GM19463 (cell line): ENCODE results near the gene RREB1.
A peak's percentile ranks its signal among the peaks of the same experiment; 100 is the strongest.

Experiments
- ATAC-seq: cut with Tn5 transposase; IDR thresholded peaks from one replicate; pipeline ENCODE4 v1.9.1; 2021; ENCODE audit warnings: mild to moderate bottlenecking, moderate library complexity; ENCODE audit not compliant: unreplicated experiment

RREB1 gene

DNA sequence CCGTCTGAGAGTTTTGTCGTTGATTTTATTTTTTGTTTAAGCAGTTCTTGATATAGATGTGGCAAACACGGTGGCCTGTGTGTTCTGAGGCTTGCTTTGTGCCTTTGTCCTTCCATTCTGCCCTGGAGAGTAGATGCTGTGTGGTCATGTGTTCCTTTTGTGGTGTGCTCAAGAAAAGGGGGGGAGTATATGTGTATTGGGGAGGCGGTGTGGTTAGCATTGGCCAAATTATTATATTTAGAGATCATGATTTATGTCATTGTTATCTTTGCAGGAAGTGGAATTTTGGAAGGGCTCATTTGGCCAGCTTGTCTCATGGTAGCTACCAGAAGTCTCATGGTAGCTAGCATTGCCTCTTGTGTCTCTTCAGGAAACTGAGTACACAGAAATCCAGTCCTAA, 16.4 kb downstream of the RREB1 start:
- no peak for ATAC-seq

DNA sequence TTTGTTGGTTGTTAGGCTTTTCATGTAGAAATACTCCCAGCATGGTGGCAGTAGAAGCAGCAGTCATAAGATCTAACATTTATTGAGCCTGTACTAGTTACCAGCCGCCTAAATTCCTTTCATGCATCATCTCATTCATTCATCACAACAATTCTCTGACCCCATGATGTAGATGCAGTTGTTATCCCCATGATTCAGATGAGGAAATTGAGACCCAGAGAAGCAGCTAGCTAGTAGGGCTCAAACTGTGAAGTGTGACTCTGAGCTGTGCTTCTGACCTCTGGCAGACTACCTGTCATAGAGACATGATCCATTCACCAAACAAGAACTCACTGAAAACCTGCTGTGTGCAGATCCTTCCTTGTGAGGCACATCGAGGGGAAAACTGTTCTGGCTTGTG, 16.9 kb downstream of the RREB1 start:
- no peak for ATAC-seq

DNA sequence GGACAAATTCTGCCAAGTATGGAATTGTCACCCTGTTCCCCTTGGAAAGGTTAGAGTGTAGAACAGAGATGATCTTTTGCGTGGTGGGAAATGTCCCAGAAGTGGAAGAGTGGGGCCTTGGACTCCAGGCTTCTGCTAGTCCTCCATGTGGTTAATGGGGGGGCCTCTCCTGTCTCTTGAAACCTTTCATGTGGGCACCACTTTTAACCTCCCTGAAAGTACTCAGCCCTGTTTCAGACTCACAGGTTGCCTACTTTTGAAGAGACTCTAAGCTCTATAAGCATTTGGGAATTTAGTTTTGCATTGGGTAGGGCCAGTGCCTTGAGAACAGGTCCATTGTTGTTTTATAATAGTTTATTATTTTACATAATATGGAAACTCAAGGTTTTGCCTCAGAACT, 17.5 kb downstream of the RREB1 start:
- no peak for ATAC-seq

DNA sequence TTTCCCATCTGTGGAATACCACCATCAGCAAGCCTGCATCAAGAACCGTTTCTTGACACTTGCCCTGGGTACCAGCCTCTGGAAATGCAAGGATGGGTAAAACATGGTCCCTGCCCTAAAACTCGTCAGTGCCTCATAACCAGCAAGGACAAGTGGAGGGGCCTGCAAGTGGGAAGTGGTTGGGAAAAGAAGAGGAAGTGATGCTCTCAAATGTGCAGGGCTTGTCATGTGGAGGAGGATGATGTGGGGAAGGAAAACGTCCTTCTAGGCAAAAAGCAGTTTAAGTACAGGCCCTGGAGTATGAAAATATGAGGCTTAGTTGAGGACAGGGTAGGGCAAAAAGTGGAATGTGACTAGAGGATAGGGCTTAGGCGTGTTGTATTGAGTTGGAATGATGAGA, 19.0 kb downstream of the RREB1 start:
- no peak for ATAC-seq

DNA sequence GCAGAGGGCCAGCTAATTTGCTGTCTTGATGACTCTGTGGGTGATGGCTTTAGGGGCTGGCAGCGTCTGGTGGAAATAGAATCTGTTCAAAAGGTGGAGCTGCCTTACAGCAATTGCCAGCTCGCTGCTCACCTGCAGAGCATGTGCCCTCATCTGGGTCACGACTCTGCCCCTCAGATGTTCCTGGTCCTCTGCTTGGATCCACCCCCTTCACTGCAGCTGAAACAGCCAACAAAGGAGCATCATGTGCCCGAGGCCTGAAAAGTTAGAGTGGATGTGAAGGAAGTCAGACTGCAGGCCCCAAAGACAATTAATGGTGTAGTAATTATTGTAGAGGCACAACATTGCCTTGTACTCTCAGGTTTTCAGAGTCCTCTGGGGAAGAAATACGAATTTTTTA, 19.9 kb downstream of the RREB1 start:
- ATAC-seq: no peak

DNA sequence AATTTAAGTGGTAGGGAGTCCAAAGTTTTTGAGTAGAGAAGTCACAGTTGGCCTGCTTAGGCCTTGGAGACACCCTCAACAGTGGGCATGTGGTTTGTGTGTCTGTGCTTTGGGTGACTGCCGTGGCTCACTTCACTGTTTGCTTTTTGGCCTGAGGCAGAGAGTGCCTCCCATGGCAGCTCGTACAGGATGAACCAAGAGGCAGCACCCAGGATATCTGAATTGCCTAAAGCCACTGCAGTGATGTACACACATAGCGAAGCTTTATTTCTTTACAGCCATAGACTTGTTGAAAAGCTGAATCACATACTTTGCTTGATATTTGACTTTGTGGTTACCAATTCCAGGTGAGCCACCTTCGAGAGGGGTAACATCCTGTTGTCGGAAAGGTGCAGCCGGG, 21.6 kb downstream of the RREB1 start:
- ATAC-seq: no peak

DNA sequence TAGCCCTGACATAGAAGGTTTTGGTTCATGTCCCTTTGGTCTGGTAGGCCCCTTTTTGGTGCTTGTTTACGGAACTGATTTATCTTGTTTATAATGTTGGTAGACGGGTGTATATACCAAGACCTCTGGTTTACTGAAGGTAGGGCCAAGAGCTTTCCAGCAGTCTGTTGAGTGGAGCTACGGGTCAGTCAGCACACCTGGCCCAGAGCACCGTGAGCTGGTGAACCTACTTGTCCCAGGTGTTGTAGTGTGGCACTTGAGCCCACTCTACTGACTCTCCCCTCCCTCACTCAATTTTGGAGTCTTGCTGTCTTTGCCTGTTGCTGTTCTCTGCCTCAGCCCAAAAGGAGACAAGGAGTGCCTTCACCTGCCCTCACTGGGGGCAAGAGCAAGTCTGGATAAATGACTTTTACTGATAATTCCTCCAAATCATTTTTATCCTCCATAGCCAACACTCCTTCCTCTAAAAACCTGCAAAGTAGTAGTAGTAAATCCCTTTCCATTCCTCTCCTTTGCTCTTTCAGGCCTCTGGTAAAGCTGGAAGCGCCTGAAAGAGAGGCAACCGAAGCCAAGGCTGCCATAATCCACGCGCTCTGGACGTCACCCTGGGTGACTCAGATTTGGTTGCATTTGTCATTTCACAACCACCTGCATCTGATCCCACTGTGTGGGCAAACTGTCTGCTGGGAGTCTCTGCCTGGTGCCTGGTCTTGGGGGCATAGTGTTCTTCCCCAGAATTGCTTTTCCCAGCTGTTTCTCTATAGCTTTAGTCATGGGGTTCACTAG, 22.2 kb downstream of the RREB1 start:
- ATAC-seq: no peak

DNA sequence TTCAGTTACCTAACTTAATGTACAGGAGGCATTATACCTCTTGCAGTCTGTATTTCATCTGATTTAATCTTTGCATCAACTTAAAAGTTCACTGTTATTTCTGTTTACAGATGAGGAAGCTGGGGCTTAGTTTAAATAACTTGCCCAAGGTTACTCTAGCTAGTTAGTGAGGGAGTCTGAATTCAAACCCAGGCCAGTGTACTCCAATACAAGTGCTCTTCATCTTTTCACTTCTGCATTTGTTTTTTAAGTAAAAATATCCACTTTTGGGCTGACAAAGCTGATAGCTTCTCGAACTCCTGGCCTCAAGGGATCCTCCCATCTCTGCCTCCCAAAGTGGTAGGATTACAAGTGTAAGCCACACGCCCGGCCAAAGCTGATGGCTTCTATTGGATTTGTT, 23.6 kb downstream of the RREB1 start:
- ATAC-seq: no peak

DNA sequence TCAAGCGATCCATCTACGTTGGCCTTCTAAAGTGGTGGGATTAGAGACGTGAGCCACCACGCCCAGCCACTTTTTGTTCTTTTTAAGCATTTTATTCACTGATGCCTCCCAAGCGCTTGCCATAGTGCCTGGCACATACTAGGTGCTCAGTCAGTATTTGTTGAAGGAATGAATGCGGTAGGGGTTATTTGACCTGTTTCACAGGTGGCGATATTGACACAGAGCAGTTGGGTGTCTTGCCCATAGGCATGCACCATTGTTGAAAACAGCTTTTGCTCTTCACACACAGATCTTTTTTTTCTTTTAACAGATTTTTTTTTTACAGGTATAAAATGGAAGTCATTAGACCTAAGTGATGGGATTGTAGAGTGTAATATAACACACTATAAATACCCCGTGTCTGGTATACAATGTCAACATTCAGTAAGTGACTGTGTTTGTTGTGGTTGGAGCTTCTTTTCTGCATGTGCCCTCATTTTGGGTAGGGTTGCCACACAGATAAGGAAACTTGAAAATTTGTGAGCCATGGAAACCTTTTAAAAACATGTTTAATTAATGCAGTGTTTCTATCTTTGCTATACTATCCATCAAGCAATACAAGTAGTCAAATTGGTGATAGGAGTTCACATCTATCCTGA, 24.8 kb downstream of the RREB1 start:
- ATAC-seq: no peak

DNA sequence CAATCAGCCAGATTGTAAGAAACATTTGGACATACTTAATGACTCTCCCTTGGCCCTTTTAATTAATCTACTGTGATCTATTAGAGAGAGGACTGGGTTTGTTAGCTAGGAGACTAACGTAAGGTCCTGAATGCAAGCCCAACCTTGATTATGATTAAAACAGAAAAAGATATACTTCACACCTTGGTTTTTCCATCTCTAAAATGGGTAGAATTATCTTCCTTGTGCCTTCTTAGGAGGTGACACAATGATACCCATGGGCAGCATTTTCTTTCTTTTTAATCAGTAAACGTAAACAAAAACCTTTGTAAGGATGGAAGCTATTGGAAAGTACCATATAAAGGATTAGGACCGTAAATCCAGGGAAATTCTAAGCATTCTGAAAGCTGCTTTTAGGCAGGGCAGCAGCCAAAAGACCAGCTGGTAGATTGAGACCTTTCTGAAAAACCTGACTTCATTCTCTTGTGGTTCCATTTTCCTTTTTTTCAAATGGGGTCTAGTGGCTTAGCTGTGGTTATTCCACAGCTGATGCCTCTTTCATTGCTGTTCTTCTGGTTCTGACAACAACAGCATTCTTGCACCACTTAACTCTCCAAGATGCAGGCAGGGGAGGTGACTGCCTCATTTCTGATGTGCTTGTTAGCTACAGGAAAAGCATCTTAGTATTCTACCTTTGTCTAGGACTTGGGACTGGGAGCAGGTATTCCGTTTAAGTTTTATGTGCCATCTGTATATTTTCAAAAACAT, 27.4 kb downstream of the RREB1 start:
- ATAC-seq: no peak

DNA sequence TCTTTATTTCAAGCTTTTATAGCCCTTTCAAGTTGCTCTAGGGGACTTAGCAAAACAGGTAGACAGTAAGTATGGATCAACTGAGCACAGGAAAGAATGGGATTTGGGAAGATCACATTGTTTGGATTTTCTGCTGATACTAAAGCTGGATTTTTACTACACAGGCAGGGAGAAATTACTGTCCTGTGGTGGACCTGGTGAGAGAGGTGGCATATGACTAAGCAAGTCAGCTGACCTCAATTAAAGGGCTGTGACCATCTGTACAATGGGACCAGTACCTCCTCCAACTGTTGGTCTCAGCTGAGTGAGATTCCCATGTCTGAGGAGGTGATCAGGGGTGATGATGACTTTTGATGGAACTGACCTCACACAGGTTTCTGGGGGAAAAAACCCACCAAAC, 28.0 kb downstream of the RREB1 start:
- no peak for ATAC-seq

DNA sequence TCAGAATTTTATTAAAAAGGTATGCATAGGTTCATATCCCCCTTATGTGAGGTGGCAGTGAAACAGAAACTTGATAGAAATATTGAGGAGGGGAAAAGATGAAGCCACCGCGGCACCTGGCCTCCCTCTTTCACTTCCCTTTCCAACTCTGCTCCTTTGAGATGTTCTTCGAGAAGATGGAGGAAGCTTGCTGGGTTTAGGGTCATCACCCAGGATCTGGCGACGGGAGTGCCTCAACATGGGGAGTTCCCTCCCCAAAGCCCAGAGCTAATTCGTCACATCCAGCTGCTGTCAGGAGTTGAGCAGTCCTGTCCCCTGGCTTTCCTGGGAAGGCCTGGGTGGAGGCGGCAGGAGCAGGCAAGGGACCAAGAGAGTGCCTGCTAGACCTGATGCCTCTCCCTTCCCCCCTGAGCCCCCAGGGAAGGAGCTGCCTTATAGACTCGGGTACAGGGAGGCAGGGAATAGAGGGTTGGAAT, 29.1 kb downstream of the RREB1 start:
- peak; percentile 44 for ATAC-seq

DNA sequence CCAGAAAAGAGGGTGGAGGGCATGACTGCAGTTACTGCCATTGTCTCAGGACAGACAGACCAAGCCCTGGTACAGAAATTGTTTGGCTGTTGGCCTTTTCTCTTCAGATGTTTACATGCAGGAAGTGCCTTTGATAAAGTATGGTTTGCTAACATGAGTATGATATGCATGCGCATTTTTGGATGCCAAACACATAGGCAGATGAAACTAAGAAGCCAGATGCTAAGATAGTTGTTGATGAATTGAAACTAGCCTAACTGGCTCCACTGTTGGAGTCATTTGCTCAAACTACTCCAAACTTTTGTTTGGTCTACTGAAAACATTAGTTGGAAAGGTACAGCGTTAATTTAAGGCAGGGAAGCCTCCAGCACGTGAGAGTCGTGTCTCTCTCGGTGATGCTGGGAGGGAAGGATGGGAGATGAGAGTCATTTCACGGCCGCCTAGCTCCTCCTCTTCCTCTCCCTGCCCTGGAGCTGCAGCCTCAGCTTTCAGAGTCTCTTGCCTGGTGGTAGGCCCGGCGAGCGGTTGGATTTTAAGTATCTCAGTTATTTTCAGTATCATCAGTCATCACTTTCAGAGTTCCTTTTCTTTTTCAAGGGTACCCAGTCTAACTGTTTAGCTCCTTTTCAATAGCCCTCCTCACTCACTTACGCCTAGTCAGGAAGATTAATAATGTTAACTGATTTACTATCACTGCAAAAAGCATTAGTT, 29.7 kb downstream of the RREB1 start:
- ATAC-seq: peak; percentile 35

DNA sequence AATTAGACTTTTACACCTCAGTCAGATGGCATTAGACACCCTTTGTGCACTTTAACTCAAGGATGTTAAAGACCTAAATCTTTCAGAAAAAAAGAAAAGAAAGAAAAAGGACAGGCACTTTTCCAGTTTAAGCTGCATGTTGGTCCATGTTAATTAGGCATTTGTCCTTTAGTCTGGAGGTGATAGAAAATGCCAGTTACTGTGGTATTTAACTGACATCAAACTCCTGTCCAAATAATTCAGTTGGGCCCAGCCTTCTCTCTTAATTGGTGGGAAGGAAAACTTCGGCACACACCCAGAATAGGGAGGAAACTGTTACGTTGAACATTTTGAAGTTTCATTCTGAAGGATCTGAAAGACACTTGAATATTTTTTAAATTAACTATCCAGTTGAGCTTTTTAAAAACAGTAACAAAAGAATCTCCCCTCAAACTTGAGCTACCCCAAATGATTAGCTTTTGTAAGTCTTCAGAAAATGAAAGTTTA, 30.3 kb downstream of the RREB1 start:
- no peak for ATAC-seq

DNA sequence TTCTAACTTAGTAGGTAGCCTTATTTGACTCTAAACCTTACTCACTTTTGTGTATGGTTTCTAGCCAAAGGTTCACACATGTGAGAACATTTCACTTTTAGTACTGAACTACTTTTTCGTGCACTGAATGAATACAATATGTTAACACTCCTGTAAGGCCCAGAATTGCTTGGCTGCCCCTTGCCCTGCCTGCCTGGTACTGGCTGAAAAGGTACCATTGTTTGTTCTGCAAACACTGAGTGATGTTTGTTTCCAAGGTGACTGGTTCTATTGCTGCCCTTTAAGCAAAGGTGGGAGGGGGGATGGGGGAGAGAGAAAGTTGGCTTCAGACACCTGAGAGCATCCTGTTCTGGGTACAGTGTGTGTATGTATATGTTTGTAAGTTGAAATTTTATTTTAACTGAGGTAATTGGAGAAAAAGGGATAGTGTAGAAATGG, 31.2 kb downstream of the RREB1 start:
- no peak for ATAC-seq

DNA sequence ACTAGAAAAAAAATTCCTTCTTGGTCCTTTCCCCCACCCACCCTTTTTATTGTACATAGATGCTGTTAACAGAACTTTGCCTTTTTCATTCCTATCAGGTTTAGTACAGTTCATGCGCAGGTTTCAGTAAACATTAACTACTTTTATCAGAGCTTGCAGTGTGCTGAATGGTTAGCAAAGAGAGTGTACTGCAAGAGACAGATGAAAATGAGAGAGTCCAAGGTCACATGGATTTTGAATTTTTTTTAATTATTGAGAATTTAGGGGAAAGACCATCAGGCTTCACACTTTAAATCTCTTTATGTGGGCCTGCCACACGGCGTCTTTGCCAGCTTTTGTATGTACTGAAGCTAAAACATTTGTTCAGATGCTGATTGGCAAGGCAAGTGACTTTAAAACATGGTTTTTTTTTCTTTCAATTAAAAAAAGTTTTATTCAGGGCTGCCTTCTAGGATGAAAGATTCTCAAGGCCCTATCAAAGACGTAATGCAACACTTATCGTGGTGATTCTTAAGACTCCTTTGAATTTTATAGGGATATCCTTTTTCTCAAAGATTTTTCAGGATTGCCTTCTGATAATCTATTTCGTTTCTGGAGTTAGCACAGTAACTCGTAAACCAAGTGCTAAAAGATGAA, 32.2 kb downstream of the RREB1 start:
- ATAC-seq: no peak

DNA sequence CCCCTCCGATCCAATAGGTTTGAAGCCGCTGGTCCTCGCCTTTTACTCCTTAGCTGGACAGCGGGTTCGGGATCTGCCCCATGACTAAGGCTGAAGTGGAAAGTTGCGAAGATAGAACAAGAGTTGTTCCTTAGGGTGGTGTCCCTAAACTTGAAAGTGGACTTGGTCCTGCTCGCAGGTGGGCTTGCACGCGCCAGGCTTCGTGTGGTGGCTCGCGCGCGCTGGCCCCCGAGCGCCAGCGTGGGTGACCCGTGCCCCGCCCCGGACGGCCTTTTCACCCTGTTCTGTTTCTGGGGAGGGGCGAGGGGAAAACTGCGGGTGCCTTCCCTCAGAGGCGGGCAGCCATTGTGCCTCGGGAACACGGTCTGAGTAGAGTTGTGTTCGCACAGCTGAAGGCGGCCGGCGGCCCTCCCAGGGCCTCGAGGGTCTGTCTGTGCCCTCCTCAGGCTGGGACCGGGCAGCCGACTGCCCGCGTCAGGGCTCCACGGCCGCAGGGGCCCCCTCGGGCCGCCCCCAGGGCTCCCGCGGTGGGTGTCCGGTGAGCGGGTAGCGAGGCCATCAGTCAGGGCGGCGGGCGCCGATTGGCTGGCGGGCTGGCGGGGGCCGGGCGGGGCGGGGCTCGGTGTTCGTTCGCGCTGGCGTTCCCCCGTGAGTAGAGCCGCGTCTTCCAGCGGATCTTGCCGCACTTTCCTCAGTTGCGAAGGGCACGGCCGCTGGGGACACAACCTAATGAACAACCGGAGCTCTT, 33.0 kb downstream of the RREB1 start:
- ATAC-seq: peak; percentile 60

DNA sequence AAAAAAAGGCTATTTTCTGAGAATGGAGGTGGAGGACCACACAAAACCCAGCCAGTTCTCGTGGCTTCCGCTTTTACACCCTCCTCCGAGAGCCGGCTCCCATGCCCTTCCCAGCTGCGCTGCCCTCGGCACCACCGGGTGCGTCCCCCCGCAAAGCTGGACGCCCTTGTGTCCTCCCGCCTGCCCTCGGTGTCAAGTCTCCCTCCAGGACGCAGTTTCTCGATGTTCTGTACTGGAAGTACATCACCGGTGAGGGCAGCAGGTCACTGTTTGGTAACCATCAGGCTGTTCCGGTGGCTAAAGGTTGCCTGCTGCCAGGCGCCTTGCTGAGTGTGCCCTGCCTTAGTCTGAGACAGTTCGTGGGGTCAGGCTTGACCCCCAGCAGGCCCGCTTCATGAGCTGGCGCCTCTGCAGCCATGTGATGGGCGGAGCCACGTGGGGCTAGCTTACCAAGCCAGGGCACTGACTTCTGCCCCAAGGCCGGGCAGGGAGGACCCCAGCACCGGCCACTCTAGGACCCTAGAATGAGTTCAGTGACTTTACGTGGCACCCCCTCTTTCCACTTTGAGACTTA, 34.6 kb downstream of the RREB1 start:
- ATAC-seq: no peak

DNA sequence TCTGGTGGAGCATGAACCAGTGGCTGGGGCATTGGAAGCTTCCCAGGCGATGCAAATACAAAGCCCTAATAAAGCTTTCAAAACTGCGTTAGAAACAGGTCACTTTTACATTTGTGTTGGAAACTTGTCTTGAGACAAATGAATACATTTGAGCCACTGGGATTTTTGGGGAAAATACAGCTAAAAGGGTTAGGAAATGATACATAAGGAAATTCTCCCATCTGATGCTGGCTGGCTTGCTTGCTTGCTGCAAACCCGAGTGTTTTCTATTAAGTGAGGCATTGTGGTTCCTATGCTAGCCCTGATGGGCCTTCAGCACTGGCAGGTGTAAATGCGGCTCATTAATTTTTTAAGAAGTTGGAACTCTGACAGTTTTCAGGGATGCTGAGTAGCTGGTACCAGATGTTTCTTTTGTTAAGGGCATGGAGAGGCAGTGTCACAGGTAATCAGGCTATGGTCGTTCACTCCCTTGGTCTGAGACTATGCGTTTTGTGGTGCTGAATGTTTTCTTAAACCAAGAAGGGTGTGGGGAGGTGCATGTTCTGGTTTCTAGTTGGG, 35.2 kb downstream of the RREB1 start:
- ATAC-seq: no peak
